Right hindlimb (tissue), 1 donor: ENCODE measurements around the gene PROZ.
A peak's percentile ranks its signal among the peaks of the same experiment; 100 is the strongest.

ENCODE experiments used
- DNase-seq: peaks from one replicate; pipeline ENCODE4 v3.0.0-alpha.2; 2018

Gene PROZ

DNA sequence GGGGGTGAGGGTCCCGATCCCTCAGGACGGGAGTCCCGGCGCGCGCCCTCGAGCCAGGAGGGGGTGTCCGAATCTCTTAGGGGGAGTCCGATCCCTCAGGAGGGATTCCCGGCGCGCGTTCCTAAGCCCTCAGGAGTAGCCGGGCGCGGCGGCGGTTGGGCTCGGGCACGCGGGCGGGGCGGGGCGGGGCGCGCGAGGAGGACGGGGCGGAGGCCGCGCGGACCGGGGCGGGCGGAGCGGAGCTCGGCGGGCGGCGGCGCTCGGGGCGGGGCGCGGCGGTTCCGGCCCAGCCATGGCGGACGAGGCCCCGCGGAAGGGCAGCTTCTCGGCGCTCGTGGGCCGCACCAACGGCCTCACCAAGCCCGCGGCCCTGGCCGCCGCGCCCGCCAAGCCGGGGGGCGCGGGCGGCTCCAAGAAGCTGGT is 50.9 kb downstream of the PROZ start, which contains the start of gene CUL4A:
Gene CUL4A (plus strand): TSS at position 278 of the 423 bp plus-strand sequence. CDS start 15 bp downstream, at position 293.
- DNase-seq, result peak; percentile 87

DNA sequence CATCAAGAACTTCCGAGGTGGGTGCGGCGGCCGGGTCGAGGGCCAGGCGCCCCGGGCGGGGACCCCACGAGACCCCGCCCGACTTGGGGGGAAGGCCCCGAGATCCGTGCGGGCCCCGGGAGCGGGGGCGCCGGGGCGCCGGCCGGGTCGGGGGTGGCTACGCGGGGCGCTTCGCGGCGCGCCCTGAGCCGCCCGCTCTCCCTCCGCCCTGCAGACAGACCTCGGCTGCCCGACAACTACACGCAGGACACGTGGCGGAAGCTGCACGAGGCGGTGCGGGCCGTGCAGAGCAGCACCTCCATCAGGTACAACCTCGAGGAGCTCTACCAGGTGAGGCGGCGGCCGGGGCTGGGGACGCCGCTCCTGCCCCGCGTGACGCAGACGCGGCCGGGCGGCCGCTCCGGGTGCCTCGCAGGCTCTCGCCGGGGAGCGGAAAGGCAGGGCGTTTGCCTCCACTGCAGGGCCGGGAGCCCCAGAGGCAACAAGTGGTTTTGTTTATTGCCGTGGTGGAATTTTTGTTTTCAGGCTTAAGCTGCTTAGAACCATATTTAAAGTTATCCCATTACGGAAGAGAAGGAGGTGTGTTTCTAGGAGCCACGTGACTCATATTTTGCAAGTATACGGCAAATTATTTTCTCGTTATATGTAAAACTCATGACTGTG is 51.4 kb downstream of the PROZ start:
- DNase-seq, result peak; percentile 61

DNA sequence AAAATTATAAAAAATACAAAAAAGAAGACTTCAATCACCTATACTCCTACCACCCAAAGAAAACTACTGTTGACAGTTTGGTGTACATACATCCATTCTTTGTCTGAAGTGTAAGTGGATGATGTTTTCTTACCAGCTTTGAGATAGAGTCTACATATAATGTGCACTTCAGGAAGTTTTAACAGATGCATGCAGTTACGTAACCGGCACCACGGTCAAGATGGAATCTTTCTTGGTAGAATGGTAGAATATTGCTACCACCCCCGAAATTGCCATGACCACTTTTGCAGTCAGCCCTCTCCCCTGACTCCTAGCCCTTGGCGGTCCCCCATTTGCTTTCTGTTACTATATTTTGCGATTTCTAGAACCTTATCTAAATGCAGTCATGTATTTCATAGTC is 52.4 kb downstream of the PROZ start:
- DNase-seq, result no peak

DNA sequence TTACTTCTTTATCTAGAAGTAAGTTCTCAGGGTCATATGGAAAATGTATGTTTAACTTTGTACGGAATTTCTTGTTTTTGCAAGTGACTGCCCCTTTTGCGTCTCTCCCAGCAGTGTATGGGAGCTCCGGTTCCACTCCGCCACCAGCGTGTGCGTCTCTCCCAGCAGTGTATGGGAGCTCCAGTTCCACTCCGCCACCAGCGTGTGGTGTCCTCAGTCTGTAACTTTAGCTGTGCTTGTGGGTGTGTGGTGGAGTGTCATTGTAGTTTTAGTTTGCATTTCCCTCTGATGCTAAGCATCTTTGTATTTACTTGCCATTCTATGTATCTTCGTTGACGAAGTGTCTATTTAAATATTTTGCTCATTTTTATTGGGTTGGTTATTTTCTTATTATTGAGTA is 53.3 kb downstream of the PROZ start:
- DNase-seq, result no peak

DNA sequence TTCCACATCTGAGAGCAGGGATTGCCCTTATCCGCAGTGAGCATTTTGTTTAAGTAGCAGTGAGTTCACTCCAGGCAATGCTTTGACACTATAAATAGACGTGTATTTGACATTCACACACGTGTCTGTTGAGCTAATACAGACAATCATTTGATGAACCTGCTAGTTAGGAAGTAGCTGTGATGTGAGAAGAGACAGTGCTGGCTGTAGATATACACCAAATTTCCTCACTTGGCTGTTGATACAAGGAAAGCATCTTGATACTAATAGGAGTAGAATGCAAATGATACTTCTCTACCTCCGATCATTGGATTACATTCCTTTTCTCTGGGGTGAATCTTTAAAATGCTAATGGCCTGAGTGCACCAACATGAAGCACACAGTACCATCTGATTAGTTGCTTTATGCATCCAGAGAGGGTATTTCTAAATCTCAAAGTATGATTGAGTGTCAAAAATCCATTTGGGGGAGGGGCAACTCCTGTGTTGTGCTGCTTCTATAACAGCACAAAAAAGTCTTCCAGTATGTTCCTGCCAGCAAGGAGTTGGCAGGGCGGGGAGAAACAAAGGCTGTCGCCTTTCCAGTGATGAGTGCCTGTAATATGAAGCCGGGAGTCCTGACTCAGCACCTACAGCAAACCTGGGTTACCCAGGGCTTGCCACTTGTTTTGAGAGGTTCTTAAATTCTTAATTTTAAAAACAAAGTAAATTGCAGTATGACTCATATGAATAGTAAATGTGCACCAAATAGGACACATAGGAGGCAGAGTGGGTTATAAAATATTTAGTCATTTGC is 58.0 kb downstream of the PROZ start:
- DNase-seq, result peak; percentile 44

DNA sequence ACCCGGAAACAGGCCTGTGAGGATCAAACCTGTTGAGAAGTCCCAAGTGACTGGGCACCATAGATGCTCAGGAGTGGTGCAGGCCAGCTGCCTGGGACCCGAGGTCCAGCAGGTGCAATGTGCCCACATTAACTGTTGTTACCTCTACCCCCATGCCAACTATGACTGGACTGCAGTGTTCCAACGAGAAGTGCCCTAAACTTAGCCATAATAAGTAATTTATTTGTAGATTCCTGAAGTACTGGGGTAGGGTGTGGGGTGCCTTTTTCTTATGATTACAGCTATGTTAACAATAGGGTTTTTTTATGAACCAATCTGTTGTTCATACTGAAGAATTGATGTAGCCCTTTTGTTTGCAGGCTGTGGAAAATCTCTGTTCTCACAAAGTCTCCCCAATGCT is 60.1 kb downstream of the PROZ start:
- no peak for DNase-seq

DNA sequence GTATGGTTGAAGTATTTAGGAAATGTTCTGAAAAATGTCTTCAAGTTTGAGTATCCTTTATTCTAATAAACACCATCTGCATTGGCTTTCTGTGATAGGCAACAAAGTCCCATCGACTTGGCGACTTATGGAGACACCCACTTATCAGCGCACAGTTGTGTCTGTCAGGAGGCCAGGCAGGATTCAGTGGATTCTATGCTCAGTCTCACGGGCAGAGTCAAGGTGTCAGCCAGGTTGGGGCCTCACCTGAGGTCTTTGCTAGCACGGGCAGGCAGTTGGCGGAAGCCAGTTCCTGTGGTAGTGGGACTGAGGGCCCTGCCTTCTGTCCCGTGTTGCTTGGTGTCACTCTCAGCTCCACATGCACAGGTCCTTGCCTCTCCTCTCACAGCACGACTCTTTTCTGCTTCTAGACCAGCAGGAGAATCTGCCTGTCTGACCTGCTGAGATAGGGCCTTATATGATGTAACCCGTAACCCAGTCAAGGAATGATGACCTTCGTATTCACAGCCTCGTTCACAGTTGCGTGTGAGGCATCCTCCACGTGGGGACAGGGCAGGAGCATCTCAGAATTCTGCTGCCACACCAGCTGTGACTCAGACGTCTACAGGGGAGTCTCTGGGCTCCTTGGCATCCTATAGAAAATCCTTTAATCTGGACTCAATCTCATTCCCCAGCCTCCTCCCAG is 61.0 kb downstream of the PROZ start:
- no peak for DNase-seq

DNA sequence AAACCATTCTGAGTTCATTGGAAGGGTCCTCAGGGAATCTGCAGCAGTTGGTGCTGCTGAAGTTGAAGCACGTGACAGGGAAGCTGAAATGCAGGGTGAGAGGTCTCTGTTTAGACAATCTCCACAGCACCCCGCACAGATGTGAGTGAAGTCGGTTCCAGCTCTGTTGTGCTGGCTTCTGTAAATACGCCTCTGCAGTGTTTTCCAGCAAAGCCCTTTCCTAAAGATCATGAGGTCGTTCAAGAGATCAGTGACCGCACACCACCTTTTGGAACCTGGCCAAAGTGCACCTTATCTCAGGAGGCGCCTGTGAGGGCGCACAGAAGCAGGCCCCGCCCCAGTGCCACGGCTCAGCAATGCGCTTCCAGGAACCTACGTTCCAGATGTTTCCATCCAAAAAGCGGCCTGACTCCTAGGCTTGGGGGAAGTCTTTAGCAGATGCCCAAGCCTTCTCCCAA is 61.7 kb downstream of the PROZ start:
- no peak for DNase-seq

DNA sequence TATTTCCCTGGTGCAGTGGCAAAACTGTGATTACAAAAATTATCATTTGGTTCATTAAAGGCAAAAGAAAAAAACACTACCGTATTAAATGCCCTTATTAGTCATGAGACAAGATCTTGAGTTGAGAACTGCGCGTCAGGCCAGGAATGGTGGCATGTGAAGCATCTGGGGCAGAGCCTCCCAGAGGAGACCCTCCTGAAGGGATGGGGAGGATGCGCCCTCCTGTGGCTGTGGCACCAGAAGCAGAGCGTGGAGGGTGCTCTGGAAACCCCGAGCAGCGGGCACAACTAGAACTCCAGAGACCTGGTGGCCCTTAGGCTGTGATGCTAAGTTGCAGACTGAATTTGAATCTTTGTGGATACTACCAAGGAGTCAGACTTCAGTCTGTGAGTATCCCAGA is 62.4 kb downstream of the PROZ start:
- no peak for DNase-seq
